ENCODE measurements around the gene VPS13D. TPM values are rescaled to one million over a fixed set of nuclear protein-coding genes. Genes with fewer than 3 reads are reported as not detected.

The VPS13D gene
- total RNA-seq, 1 experiment from 2014 or later: 16.0 TPM

DNA sequence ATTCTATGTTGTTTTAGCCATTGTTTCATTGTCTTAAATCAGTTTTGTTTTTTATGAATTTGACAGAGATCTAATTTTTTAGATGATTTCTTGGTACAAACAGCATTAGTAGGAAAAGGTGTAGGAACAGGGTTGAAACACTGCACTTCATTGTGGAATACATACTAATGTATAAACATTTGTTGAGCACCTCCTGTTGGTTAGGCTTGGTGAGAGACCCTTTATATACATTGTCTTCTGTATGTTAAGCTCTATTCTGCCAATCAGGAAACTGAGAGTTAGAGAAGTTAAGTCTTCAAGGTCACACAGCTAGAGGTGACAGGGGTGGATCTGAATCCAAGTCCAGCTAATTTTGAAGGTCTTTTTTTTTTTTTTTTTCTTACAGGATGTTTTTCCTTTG, 192.7 kb downstream of the VPS13D start:
- DNase-seq (ENCODE audit: low read depth): no peak
- in situ Hi-C loops (cut with HindIII; ENCODE audit: low pct_unique_long_range_greater_than_20kb, low sequenced_read_pairs): no loop called here

DNA sequence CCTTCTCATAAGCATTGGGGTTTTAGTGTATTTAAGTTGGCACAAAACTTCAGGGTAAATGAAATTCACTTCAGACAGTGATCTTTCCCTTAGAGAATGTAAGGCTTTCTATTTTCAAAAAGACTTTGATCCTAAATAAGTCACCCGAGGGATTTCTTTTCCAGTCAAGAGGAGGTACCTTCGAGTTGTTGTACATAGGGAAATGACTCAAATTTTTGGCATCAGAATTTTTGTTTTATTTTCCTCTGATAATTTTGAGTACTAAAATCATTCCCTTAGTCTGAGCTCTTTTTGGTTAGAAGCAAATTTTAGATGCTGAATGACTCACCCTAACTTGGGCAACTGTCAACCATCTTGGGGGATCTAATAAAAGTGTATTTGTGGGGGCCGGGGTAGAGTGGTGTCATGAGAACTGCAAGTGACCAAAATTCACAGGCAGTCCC, 194.3 kb downstream of the VPS13D start:
- no peak for DNase-seq (ENCODE audit: low read depth)
- in situ Hi-C loops (cut with HindIII; ENCODE audit: low pct_unique_long_range_greater_than_20kb, low sequenced_read_pairs): no loop called here

DNA sequence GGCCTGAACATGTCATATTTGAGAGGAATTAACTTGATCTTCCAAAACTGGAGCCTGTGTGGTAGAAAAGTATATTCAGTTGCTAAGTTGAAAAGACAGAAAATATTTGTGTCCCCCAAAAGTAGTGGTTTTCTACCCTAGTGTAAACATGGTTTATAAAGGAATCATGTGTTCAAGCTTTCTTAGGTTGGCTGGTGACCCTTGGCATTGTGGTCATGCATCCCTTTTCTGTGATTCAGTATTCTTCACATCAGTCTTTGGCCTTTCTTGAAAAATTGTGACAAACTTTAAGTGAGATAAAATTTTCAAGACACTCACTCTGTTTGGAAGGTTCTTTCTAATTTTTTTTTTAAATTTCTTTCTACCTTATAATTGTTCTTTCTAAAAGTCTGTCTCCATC, 195.0 kb downstream of the VPS13D start:
- no peak for DNase-seq (ENCODE audit: low read depth)
- in situ Hi-C loops (cut with HindIII; ENCODE audit: low pct_unique_long_range_greater_than_20kb, low sequenced_read_pairs): no loop called here

DNA sequence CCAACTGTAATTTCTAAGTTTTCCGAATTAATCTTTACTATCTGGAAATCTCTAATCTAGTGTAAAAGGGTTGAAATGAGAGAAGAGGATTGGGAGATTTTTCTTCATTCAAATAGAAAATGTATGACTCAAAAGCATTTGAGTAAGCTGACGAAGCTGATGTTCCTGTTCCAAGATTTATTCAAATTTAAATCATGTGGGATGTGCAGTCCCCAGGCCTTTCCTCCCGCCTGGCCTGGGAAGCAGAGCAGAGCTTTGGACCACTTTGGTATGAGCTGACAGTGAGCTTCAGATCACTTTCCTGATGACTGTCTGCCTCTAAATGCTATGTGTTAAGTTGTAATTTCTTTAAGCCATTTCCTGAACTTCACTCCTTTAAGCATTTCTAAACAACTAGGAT, 196.2 kb downstream of the VPS13D start:
- DNase-seq (ENCODE audit: low read depth): no peak
- in situ Hi-C loops (cut with HindIII; ENCODE audit: low pct_unique_long_range_greater_than_20kb, low sequenced_read_pairs): no loop called here

DNA sequence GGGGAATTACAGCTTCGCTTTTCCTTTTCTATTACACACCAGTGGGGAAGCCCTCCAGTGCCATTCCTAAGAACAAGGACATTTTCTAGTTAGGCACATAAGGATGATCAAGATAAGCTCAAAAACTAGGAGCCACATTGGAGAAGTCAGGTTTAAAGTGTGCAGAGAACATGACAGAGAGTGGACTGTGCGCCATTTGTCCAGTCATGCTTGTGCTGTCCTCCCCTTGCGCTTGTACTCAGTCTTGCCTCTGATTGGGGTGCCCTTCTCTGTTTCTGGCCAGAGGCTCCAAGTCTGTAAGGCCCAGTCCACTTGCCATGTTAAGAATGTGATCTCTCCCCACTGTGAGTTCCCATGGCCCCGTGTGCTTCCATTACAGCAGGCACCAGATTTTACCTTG, 198.5 kb downstream of the VPS13D start:
- in situ Hi-C loops (cut with HindIII; ENCODE audit: low pct_unique_long_range_greater_than_20kb, low sequenced_read_pairs): no loop called here
- no peak for DNase-seq (ENCODE audit: low read depth)

DNA sequence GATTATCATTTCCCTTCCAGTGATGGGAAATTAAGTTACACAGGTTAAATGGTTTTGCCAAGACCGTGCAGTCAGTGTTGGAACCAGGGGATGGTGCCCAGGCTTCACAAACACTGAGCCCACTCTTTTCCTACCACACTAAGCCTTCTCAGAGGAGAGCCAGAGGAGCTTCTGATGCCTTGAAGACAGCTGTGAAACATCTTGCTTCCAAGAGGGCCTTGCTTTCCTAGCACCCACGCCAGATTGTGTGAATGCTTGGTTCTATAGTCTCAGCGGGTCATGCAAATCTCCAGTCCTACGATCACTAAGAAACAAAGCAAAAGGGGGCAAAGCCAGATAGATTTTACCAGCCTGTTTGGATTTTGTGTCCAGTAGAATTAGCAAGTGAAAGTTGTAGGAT, 200.7 kb downstream of the VPS13D start:
- DNase-seq (ENCODE audit: low read depth): no peak
- in situ Hi-C loops (cut with HindIII; ENCODE audit: low pct_unique_long_range_greater_than_20kb, low sequenced_read_pairs): no loop called here

DNA sequence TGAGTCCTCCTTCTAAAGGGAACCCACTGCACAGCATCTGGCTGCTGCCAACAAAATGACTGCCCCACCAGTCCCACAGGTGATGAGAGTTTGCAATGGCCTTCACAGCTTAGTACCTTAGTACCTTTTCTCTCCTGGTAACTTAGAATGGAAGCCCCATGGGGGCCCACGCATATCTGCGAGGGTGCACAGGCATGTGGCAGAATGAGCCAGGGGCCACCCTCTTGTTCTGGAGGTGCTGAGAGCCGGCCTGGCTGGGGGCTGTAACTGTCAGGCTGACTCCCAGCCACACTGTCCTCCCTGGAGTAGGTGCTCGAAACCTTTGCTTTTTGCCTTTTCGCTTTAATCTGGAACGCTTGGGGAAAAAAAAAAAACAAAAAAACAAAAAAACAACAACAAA, 203.1 kb downstream of the VPS13D start:
- in situ Hi-C loops (cut with HindIII; ENCODE audit: low pct_unique_long_range_greater_than_20kb, low sequenced_read_pairs): no loop called here

DNA sequence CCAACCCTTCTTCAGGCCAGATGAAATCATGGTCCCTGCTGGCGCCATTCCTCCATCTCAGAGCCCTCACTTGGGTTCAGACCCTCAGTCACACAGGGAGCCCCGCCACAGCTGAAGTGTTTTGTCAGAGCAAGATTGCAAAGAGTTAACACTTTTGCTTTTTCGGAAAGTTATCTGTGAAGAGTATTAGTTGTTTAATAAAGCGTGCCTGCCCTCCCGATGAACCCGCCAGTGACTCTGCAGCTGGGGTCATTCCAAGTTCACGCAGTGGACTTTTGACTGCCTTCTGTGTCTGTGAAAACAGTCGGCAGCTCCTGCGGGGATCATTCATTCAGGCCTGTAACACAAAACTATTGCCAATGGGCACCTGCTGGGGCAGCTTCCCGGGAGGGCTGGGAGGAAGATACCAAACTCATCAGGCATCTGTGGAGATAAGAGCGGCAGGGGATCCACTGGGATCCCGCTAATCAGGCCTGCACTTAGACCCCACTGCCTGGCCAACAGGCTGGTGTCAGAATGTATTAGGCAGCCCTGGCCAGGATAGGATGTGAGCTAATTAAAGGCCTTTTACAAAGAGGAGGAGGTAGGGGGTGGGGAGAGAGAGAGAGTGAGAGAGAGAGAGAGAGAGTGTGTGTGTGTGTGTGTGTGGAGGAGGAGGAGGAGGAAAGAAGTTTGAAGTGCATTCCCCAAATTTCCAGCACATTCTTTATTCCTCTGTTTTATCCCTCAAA, 203.7 kb downstream of the VPS13D start:
- in situ Hi-C loops (cut with HindIII; ENCODE audit: low pct_unique_long_range_greater_than_20kb, low sequenced_read_pairs): no loop called here
- peak; percentile 96 for DNase-seq (ENCODE audit: low read depth)

More for the DNA sequence above, 203.1 kb downstream of the VPS13D start:
- no peak for DNase-seq (ENCODE audit: low read depth)

DNA sequence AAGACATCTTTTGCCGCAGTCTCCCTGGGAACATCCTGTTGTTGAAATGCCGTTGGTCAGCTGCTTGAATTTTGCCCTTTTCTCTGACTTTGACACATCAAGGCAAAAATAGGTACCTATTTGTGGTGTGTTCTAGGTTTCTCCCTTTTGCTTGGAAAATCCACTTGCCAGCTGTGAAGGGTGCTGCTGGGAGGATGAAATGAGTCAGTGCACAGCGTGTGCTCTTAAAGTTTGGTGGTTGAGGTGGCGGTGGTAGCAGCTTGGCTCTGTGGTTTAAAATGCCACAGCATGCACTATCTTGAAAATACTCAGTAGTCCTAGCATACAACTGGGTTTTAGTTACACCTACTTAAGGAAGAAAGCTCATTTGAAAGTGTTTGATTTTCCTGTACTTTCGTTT, 204.3 kb downstream of the VPS13D start:
- in situ Hi-C loops (cut with HindIII; ENCODE audit: low pct_unique_long_range_greater_than_20kb, low sequenced_read_pairs): no loop called here
- peak; percentile 70 for DNase-seq (ENCODE audit: low read depth)

DNA sequence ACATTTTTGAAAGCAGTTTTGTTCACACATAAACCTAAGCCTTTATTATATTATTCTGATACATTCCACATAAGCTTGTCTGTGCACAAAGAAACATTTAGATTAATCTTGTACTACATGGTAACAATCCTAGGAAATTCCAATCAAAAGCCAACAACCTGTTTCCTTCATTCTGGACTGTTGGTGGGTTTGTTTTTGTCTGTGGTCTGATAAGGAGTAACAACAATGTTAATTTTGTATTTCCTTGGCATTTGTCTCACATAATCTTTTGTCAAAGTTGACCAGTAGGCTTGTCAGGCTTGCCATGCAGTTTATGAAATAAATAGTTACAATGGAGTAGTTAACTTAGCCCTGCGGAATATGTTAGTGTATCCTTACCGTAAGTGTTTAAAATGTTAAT, 204.9 kb downstream of the VPS13D start:
- DNase-seq (ENCODE audit: low read depth): no peak
- in situ Hi-C loops (cut with HindIII; ENCODE audit: low pct_unique_long_range_greater_than_20kb, low sequenced_read_pairs): no loop called here

DNA sequence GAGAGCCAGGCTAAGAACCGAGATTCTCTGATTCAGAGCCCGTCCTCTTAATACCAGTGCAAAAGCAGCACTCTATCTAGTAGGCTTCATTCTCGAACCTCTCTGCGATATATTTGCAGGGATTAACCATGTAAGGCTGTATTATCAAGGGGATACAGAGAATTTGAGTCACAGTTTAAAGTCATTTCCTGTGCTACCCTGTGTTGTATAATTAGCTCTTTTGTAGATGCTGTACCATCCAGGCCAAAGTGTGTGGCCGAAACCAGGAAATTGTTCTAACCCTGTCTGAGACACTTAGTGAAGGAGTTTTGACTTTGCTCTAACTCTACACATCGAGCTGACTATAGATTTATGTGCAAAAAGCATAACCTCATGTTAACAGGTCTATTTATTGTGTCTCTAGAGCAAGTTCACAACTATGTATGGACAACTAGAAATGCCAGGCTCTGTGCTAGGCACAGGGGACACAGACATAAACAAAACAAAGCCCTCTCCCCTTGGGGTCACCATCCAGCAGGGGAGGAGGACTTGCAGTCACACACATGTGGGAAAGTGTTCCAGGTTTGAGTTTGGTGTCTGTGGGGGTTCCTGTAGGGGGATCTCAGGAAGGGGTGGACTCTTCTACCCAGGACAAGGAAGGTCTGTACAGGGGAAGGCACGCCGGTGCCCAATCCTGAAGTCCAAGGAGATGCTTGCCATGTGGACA, 206.0 kb downstream of the VPS13D start:
- DNase-seq (ENCODE audit: low read depth): no peak
- in situ Hi-C loops (cut with HindIII; ENCODE audit: low pct_unique_long_range_greater_than_20kb, low sequenced_read_pairs): no loop called here

DNA sequence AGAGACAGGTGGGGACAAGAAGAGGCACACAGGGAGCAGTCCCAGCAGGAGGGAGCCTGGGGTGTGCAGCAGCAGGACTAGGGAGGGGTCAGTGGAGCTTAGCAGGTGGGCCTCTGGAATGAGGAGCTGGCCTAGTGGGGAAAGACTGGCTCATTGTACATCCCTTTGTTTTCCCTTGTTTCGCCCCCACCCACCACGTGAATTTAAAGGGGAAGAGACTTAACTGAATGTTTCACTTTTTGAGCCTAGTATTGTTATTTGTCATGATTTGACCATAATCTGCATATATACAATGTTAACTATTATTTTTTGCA, 206.5 kb downstream of the VPS13D start:
- in situ Hi-C loops (cut with HindIII; ENCODE audit: low pct_unique_long_range_greater_than_20kb, low sequenced_read_pairs): no loop called here
- DNase-seq (ENCODE audit: low read depth): peak; percentile 57

DNA sequence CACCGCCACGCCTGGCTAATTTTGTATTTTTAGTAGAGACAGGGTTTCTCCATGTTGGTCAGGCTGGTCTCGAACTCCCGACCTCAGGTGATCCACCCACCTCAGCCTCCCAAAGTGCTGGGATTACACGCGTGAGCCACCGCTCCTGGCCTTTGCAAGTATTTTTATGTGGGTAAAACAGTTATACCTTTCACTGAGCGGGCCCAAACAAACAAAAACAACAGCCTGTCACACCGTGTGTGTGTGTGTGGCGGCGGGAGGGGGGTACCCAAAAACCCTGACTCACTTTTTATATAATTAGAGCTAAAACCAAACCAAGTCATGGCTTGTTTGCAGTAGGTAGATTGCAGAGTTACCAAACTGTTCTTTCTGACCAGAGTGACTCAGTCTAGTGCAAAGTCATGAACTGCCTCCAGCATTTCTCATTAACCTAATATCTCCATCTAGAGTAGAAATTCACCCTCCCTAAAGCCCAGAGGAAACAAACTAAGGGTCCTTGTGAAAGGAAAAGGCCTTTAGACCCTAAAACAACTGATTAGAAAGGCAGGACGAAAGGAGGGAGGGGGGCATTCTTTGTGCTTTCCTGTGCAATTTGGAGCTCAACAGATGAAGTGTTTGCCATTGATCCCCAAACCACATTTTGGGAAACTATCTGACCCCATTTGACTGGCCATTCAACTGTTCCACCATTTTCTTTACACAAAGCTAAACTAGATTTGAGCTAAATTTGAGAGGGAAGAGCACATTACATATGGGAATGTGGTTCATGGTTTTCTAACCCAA, 207.2 kb downstream of the VPS13D start:
- in situ Hi-C loops (cut with HindIII; ENCODE audit: low pct_unique_long_range_greater_than_20kb, low sequenced_read_pairs): no loop called here
- DNase-seq (ENCODE audit: low read depth): peak; percentile 90

DNA sequence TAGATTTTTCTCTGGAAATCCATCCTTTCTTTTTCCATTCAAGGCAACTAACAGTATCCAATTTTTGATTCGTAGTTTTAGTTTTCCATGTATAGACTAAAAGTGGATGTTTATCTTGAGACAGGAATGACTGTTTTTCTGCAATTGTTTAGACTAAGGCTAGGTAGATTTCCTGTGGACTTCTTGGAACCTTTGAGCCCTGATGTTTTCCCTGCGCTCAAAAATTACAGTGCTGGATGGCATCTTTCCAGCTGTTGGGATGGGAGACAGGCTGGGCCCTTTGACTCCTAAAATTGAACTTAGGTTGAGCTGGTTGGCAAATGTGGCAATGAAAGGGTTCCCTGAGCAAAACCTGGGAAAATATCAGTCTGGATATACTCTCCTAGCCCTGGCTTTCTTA, 207.8 kb downstream of the VPS13D start:
- in situ Hi-C loops (cut with HindIII; ENCODE audit: low pct_unique_long_range_greater_than_20kb, low sequenced_read_pairs): no loop called here

DNA sequence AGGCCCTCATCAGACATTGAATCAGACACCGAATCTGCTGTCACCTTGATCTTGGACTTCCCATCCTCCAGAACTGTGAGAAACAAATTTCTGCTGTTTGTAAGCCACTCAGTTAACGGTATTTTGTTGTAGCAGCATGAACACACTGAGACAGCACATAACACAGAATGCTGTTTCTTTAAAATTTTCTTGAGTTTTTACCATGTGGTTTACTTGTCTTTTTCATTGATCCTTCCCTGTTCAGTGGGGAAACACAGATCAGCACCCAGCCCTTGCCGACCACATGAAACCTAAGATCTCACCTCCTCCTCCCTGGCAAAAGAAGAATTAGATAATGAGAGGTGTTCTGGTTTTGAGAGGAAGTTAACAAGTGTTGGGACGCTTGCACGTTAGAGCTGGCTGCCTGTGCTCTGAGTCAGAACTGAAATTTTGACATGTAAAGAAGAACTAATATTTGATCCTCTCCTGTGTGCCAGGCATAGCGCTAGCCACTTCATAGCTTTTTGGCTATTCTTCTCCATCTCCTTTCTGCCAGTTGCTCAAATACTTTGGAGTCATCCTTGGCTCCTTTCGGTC, 208.6 kb downstream of the VPS13D start:
- no peak for DNase-seq (ENCODE audit: low read depth)
- in situ Hi-C loops (cut with HindIII; ENCODE audit: low pct_unique_long_range_greater_than_20kb, low sequenced_read_pairs): no loop called here

More for the DNA sequence above, 207.8 kb downstream of the VPS13D start:
- DNase-seq (ENCODE audit: low read depth): no peak

DNA sequence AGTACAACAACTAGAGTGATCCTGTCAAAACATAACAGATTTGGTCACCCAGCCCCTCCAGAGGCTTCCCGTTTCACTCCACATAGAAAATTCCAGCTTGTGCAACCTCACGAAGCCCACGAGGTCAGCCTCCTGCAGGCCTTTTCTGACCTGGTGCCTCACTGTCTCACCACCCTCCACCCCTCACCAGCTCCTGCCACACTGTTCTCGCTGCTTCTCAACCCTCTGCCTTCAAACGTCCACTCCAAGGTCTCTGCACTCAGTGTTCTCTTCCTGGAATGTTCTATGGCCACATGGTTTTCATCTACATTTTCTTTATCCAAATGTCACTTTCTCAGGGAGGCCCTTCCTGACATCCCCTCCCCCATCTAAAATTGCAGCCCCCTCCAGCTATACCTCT, 209.2 kb downstream of the VPS13D start:
- in situ Hi-C loops (cut with HindIII; ENCODE audit: low pct_unique_long_range_greater_than_20kb, low sequenced_read_pairs): no loop called here
- DNase-seq (ENCODE audit: low read depth): no peak

DNA sequence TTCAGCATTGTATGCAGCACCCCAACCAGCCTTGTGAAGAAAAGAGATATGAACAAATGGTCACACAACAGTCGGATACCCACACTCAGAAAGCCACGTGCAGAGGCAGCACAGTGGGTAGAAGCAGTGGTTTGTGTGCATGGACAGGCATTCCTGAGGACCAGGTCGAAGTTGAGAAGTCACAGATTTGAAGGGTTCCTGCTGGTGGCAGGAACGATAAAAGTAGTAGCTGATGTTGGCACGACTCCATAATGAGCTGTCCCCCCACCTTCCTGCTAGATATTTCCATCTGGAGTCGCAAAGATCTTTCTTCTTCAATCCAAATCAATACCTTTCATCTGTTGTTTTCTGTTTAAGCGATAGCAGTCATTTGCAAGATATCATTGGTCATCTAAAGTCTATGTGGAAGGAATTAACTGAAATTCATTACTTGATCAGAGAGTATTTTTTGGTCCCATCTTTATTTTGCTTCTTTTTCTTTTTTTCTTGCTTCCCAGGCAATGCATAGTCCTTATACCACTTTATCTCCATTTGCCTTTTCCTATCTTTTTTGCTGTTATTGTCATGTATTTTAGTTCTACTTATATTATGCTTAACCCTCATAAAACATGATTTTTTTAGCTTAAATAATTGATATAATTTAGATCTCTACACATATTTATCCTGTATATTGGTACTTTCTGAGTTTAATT, 211.7 kb downstream of the VPS13D start:
- DNase-seq (ENCODE audit: low read depth): no peak
- in situ Hi-C loops (cut with HindIII; ENCODE audit: low pct_unique_long_range_greater_than_20kb, low sequenced_read_pairs): no loop called here

DNA sequence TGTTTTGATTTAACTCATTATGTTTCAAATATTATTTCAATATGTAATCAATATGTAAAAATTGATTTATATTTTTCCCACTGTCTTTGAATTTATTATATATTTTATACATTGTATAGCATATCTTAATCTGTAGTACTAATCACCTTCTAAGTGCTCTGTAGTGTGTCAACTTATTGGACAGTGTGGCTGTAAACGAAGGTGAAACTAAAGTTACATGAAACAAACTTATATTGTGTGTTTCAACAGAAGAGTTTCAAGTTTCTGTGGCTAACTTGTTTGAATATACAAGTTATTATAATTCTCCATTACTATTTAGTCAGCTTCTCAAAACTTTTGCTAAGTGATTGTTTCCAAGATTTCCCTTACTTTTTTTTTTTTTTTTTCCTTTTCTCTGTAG, 212.4 kb downstream of the VPS13D start:
- in situ Hi-C loops (cut with HindIII; ENCODE audit: low pct_unique_long_range_greater_than_20kb, low sequenced_read_pairs): no loop called here
- DNase-seq (ENCODE audit: low read depth): no peak

All from Caki2 (cell line).